ENCODE results near the gene TECPR1. TPM values are rescaled to one million over a fixed set of nuclear protein-coding genes. Genes with fewer than 3 reads are reported as not detected.

Gene TECPR1
- total RNA-seq, 1 experiment from 2014 or later, result 21.5 TPM

GRCh38 chr7:98280296-98280695 is 28.3 kb upstream of the TECPR1 start (continued):
- TF ChIP-seq GABPB1 (CRISPR knock-in tag; IDR thresholded peaks at IDR 0.05) (no peak), SMAD3 (CRISPR knock-in tag; IDR thresholded peaks at IDR 0.05; ENCODE audit: borderline replicate concordance) (no peak), ZBTB21 (CRISPR knock-in tag; IDR thresholded peaks at IDR 0.05; ENCODE audit: borderline replicate concordance) (no peak), CREB1 (CRISPR knock-in tag; IDR thresholded peaks at IDR 0.05) (no peak), NFE2L1 (CRISPR knock-in tag; IDR thresholded peaks at IDR 0.05) (no peak), FOXP4 (CRISPR knock-in tag; IDR thresholded peaks at IDR 0.05) (no peak), ZNF532 (CRISPR knock-in tag; IDR thresholded peaks at IDR 0.05; ENCODE audit: borderline replicate concordance) (no peak)

- CTCF ChIA-PET, result no interaction called here
- H3K36me3 Mint-ChIP-seq, result peaks cover 5% of the 10 kb centered on the region; the same call in 1 of the 2 replicates
- H3K4me1 Mint-ChIP-seq, result peaks cover 20% of the 10 kb centered on the region
- no peak overlapping the region for H3K27ac Mint-ChIP-seq
- no peak overlapping the region for H3K4me3 Mint-ChIP-seq
- ATAC-seq (no peak), DNase-seq (ENCODE audit: low spot score) (no peak)
- TF ChIP-seq ZNF416 (CRISPR knock-in tag; IDR thresholded peaks at IDR 0.05) (no peak), RORB (CRISPR knock-in tag; IDR thresholded peaks at IDR 0.05) (no peak), MAX (CRISPR knock-in tag; IDR thresholded peaks at IDR 0.05) (no peak), RELA (CRISPR knock-in tag; IDR thresholded peaks at IDR 0.05; ENCODE audit: borderline replicate concordance) (no peak), ESRRA (CRISPR knock-in tag; IDR thresholded peaks at IDR 0.05; ENCODE audit: borderline replicate concordance) (no peak), ELF4 (CRISPR knock-in tag; IDR thresholded peaks at IDR 0.05; ENCODE audit: low read depth) (no peak), SOX15 (CRISPR knock-in tag; IDR thresholded peaks at IDR 0.05) (no peak), ZNF219 (CRISPR knock-in tag; IDR thresholded peaks at IDR 0.05; ENCODE audit: borderline replicate concordance) (no peak), IRF1 (CRISPR knock-in tag; IDR thresholded peaks at IDR 0.05) (no peak)
- H3K27me3 Mint-ChIP-seq (ENCODE audit: low read depth), result no peaks in the 10 kb centered on the region; the same call in 1 of the 2 replicates
- no peaks in the 10 kb centered on the region for H3K9me3 Mint-ChIP-seq
- POLR2A ChIA-PET, result no interaction called here
Observed at GRCh38 chr7:98278936-98279335, 26.9 kb upstream of the TECPR1 start.

- no peaks in the 10 kb centered on the region; the same call in 1 of the 2 replicates for H3K27me3 Mint-ChIP-seq (ENCODE audit: low read depth)
- ChIA-PET POLR2A (no interaction called here), CTCF (no interaction called here)
- peaks cover 5% of the 10 kb centered on the region; the same call in 1 of the 2 replicates for H3K36me3 Mint-ChIP-seq
- H3K4me3 Mint-ChIP-seq, result no peak overlapping the region
- ATAC-seq, result no peak
- peaks cover 17% of the 10 kb centered on the region for H3K4me1 Mint-ChIP-seq
- DNase-seq (ENCODE audit: low spot score), result no peak
- no peak overlapping the region for H3K27ac Mint-ChIP-seq
- H3K9me3 Mint-ChIP-seq, result no peaks in the 10 kb centered on the region
- TF ChIP-seq NFATC4 (CRISPR knock-in tag; IDR thresholded peaks at IDR 0.05) (no peak), ELF4 (CRISPR knock-in tag; IDR thresholded peaks at IDR 0.05; ENCODE audit: low read depth) (no peak), ZNF263 (CRISPR knock-in tag; IDR thresholded peaks at IDR 0.05; ENCODE audit: low read depth) (no peak), TCF7 (CRISPR knock-in tag; IDR thresholded peaks at IDR 0.05; ENCODE audit: low read depth) (no peak), AR (CRISPR knock-in tag; IDR thresholded peaks at IDR 0.05) (no peak), TEAD4 (CRISPR knock-in tag; IDR thresholded peaks at IDR 0.05) (no peak), ZNF416 (CRISPR knock-in tag; IDR thresholded peaks at IDR 0.05) (no peak), ZBTB43 (CRISPR knock-in tag; IDR thresholded peaks at IDR 0.05) (no peak), USF1 (CRISPR knock-in tag; IDR thresholded peaks at IDR 0.05) (no peak)
Observed at GRCh38 chr7:98278408-98278807, 26.4 kb upstream of the TECPR1 start.
